HepG2 (cell line): ENCODE data around the gene GPS1. TPM values are rescaled to one million over a fixed set of nuclear protein-coding genes. Genes with fewer than 3 reads are reported as not detected.
A peak's percentile ranks its signal among the peaks of the same experiment; 100 is the strongest.

Source experiments
- HMGA1 ChIP-seq: sonication (generic); formaldehyde crosslinking; conservative IDR thresholded peaks from 2 replicates; pipeline ENCODE4 v1.4.0; 2020; ENCODE audit warnings: missing genetic modification reagents
- HNRNPL ChIP-seq: fragments of 200-400 bp; formaldehyde crosslinking; IDR thresholded peaks from 2 replicates; pipeline ENCODE4 v1.6.1; 2017; ENCODE audit warnings: mild to moderate bottlenecking, low read depth, low read length
- PITX1 ChIP-seq: sonication (generic); formaldehyde crosslinking; IDR thresholded peaks from 2 replicates; pipeline ENCODE4 v1.5.1; 2020; ENCODE audit warnings: mild to moderate bottlenecking, missing genetic modification reagents
- PLRG1 ChIP-seq: fragments of 450-650 bp; conservative IDR thresholded peaks from 2 replicates; pipeline ENCODE4 v1.6.1; 2016
- RBM22 ChIP-seq: fragments of 200-400 bp; formaldehyde crosslinking; optimal IDR thresholded peaks from 2 replicates; pipeline ENCODE3; 2017; ENCODE audit warnings: mild to moderate bottlenecking, low read length, moderate library complexity
- STAG1 ChIP-seq: sonication (generic); formaldehyde crosslinking; IDR thresholded peaks from 2 replicates; pipeline ENCODE4 v1.4.0; 2020; ENCODE audit warnings: missing genetic modification reagents
- WIZ ChIP-seq: sonication (generic); formaldehyde crosslinking; IDR thresholded peaks from 2 replicates; pipeline ENCODE4 v1.5.1; 2020; ENCODE audit warnings: mild to moderate bottlenecking, missing genetic modification reagents
- ZFAT ChIP-seq: sonication (generic); formaldehyde crosslinking; conservative IDR thresholded peaks from 2 replicates; pipeline ENCODE4 v1.8.1; 2023; ENCODE audit warnings: missing genetic modification reagents, inconsistent platforms
- ZNF234 ChIP-seq: sonication (generic); formaldehyde crosslinking; conservative IDR thresholded peaks from 2 replicates; pipeline ENCODE4 v1.5.1; 2020; ENCODE audit warnings: mild to moderate bottlenecking, missing genetic modification reagents
- ZNF382 ChIP-seq: sonication (generic); formaldehyde crosslinking; IDR thresholded peaks from 2 replicates; pipeline ENCODE4 v1.5.0; 2020; ENCODE audit warnings: missing genetic modification reagents, mild to moderate bottlenecking, borderline replicate concordance
- ZNF614 ChIP-seq: IDR thresholded peaks from 2 replicates; pipeline ENCODE4 v1.6.1; 2018; ENCODE audit warnings: missing biosample characterization, missing genetic modification reagents, inconsistent platforms, borderline replicate concordance
- ZNF772 ChIP-seq: sonication (generic); formaldehyde crosslinking; IDR thresholded peaks from 2 replicates; pipeline ENCODE4 v1.5.0; 2020; ENCODE audit warnings: mild to moderate bottlenecking, missing genetic modification reagents
- polyA plus RNA-seq, 8 experiments: library from polyadenylated mRNA; depleted of rRNA in 3 of 8; stranded (reverse) in 7 of 8; unstranded in 1 of 8; fragments of >200 nt; fragmentation: Illumina TruSeq in 4 of 8; extraction: Trizol in 4 of 8; gene quantifications; 2 replicates each; pipeline versions ENCODE4 v1.2.1 to v1.2.3, GENCODE V29; 2011 to 2016; ENCODE audit warnings: low read depth in 4 of 8, missing spikeins in 1 of 8, mixed read lengths in 1 of 8; ENCODE audit not compliant: insufficient read depth in 1 of 8
- total RNA-seq, 5 experiments: library from RNA; depleted of rRNA; stranded (reverse); fragments of >200 nt; fragmentation: Illumina TruSeq; extraction: Trizol; gene quantifications; 2 replicates each; pipeline ENCODE4 v1.2.3, GENCODE V29; 2016; ENCODE audit warnings: low read depth in 1 of 5
- TF ChIP-seq, protein P1 (sequence below): fragments of 450-650 bp; IDR thresholded peaks from 2 replicates; pipeline ENCODE4 v1.6.1; 2016
- TF ChIP-seq, protein P2 (sequence below): sonication (generic); formaldehyde crosslinking; IDR thresholded peaks from 2 replicates; pipeline ENCODE4 v1.5.1; 2020; ENCODE audit warnings: missing genetic modification reagents, mild to moderate bottlenecking, borderline replicate concordance
- TF ChIP-seq, protein P3 (sequence below): sonication (generic); formaldehyde crosslinking; IDR thresholded peaks from 2 replicates; pipeline ENCODE4 v1.4.0; 2020; ENCODE audit warnings: missing genetic modification reagents, mild to moderate bottlenecking, borderline replicate concordance
- TF ChIP-seq, protein P4 (sequence below), 2 experiments: fragments of 450-650 bp in 1 of 2; sonication (generic) in 1 of 2; formaldehyde crosslinking in 1 of 2; IDR thresholded peaks; 2 replicates each; pipeline versions ENCODE4 v1.6.1 to v1.8.0; 2016 to 2022; ENCODE audit warnings: antibody characterized with exemption in 1 of 2, mild to moderate bottlenecking in 1 of 2, missing genetic modification reagents in 1 of 2

Gene GPS1
- total and polyA plus RNA-seq, 2 of the 13 experiments (the other 11 are each of a cell fraction or from before 2014, with no cell fraction given), result 124 to 128 TPM

DNA sequence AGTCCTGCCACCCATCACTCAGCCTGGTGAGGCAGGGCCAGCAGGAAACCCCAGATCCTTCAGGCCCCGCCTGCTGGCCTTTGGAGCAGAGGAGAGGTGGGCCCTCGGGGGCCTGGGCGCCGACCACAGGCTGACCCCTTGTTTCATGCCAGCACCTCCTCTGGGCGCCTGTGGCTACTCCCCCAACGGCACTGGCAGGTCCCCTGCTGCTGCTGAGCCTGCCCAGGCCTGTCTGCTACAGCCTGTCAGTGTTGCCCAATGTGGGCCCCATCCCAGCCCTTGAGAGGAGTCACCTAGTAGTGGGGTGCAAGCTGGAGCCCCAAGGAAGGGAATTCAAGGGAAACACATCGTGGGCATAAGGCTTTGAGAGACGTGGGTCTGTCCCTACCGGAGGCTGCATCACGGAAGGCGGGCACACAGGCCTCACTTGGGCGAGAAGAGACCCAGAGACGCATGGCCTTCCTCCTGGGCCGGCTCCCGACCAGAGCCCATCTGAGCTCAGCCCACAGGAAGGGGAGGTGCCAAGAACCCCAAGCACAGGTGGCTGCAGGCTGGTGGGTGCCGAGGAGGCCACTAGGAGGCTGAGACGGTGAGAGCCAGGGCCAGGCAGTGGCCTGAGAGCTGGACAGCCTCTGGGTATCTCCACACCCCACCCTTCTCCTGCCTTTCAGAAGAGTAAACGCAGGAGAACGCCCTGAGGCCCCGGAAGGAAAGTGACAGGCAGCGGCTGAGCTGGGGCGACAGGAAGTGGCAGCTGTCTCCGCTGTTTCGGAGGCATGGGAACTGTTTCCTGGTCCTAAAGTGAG, 54.4 kb downstream of the GPS1 start (continued):
- TF ChIP-seq WIZ (CRISPR knock-in tag) (no peak), PLRG1 (no peak), HMGA1 (CRISPR knock-in tag) (no peak), STAG1 (CRISPR knock-in tag) (peak; percentile 57), HNRNPL (peak; percentile 93), ZNF772 (CRISPR knock-in tag) (peak; percentile 78; the same call in 1 of the 2 replicates), ZFAT (no peak; the same call in 1 of the 2 replicates), ZNF382 (no peak), PITX1 (peak; percentile 21), ZNF234 (CRISPR knock-in tag) (no peak), ZNF614 (peak; percentile 95), RBM22 (peak; percentile 82)
- TF ChIP-seq, protein P1, sequence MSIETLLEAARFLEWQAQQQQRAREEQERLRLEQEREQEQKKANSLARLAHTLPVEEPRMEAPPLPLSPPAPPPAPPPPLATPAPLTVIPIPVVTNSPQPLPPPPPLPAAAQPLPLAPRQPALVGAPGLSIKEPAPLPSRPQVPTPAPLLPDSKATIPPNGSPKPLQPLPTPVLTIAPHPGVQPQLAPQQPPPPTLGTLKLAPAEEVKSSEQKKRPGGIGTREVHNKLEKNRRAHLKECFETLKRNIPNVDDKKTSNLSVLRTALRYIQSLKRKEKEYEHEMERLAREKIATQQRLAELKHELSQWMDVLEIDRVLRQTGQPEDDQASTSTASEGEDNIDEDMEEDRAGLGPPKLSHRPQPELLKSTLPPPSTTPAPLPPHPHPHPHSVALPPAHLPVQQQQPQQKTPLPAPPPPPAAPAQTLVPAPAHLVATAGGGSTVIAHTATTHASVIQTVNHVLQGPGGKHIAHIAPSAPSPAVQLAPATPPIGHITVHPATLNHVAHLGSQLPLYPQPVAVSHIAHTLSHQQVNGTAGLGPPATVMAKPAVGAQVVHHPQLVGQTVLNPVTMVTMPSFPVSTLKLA, result no peak; the same call in 1 of the 2 replicates
- TF ChIP-seq, protein P2, sequence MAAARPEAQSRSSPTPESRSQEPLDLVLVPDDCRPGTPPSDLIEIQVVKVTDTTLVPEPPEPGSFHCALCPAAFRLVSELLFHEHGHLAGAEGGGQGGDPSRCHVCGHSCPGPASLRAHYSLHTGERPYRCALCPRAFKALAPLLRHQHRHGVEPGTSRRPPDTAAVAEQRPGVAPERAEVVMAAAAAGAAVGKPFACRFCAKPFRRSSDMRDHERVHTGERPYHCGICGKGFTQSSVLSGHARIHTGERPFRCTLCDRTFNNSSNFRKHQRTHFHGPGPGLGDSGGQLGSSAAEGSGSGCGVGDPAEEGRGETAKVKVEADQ (CRISPR knock-in tag), result no peak
- TF ChIP-seq, protein P3, sequence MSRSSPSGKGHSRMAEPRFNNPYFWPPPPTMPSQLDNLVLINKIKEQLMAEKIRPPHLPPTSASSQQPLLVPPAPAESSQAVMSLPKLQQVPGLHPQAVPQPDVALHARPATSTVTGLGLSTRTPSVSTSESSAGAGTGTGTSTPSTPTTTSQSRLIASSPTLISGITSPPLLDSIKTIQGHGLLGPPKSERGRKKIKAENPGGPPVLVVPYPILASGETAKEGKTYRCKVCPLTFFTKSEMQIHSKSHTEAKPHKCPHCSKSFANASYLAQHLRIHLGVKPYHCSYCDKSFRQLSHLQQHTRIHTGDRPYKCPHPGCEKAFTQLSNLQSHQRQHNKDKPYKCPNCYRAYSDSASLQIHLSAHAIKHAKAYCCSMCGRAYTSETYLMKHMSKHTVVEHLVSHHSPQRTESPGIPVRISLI (CRISPR knock-in tag), result 0 out of 2 replicates have a peak, but pooled peaks have one; percentile 1
- TF ChIP-seq, protein P4, sequence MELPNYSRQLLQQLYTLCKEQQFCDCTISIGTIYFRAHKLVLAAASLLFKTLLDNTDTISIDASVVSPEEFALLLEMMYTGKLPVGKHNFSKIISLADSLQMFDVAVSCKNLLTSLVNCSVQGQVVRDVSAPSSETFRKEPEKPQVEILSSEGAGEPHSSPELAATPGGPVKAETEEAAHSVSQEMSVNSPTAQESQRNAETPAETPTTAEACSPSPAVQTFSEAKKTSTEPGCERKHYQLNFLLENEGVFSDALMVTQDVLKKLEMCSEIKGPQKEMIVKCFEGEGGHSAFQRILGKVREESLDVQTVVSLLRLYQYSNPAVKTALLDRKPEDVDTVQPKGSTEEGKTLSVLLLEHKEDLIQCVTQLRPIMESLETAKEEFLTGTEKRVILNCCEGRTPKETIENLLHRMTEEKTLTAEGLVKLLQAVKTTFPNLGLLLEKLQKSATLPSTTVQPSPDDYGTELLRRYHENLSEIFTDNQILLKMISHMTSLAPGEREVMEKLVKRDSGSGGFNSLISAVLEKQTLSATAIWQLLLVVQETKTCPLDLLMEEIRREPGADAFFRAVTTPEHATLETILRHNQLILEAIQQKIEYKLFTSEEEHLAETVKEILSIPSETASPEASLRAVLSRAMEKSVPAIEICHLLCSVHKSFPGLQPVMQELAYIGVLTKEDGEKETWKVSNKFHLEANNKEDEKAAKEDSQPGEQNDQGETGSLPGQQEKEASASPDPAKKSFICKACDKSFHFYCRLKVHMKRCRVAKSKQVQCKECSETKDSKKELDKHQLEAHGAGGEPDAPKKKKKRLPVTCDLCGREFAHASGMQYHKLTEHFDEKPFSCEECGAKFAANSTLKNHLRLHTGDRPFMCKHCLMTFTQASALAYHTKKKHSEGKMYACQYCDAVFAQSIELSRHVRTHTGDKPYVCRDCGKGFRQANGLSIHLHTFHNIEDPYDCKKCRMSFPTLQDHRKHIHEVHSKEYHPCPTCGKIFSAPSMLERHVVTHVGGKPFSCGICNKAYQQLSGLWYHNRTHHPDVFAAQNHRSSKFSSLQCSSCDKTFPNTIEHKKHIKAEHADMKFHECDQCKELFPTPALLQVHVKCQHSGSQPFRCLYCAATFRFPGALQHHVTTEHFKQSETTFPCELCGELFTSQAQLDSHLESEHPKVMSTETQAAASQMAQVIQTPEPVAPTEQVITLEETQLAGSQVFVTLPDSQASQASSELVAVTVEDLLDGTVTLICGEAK (IDR thresholded peaks at IDR 0.05), result no peak
- TF ChIP-seq, protein P4 (CRISPR knock-in tag; IDR thresholded peaks at IDR 0.05), result peak; percentile 27; the same call in 1 of the 2 replicates
